Measurements from ENCODE around the gene ACACB.

Gene ACACB

GRCh38 chr12:109232731-109233130, 116.3 kb downstream of the ACACB start:
- DNase-seq (ENCODE audit: insufficient read length, low spot score) (no peak), FAIRE-seq (no peak)
- no peak for TF ChIP-seq CTCF (IDR thresholded peaks at IDR 0.05; ENCODE audit: insufficient read depth, missing control alignments)

- no peak for FAIRE-seq
- no peak for DNase-seq (ENCODE audit: insufficient read length, low spot score)
- TF ChIP-seq CTCF (IDR thresholded peaks at IDR 0.05; ENCODE audit: insufficient read depth, missing control alignments): no peak
These were observed 117.6 kb downstream of the ACACB start for GRCh38 chr12:109234012-109234411.

GRCh38 chr12:109236257-109236656, 119.9 kb downstream of the ACACB start:
- DNase-seq (ENCODE audit: insufficient read length, low spot score) (no peak), FAIRE-seq (no peak)
- no peak for TF ChIP-seq CTCF (IDR thresholded peaks at IDR 0.05; ENCODE audit: insufficient read depth, missing control alignments)

- DNase-seq (ENCODE audit: insufficient read length, low spot score): no peak
- no peak for FAIRE-seq
- no peak for TF ChIP-seq CTCF (IDR thresholded peaks at IDR 0.05; ENCODE audit: insufficient read depth, missing control alignments)
These were observed 122.8 kb downstream of the ACACB start for GRCh38 chr12:109239179-109239578.

- FAIRE-seq (no peak), DNase-seq (ENCODE audit: insufficient read length, low spot score) (no peak)
- TF ChIP-seq CTCF (IDR thresholded peaks at IDR 0.05; ENCODE audit: insufficient read depth, missing control alignments): no peak
These were observed 123.3 kb downstream of the ACACB start for GRCh38 chr12:109239691-109240090.

GRCh38 chr12:109240365-109240764, 124.0 kb downstream of the ACACB start:
- DNase-seq (ENCODE audit: insufficient read length, low spot score): no peak
- no peak for TF ChIP-seq CTCF (IDR thresholded peaks at IDR 0.05; ENCODE audit: insufficient read depth, missing control alignments)
- FAIRE-seq: no peak

- no peak for DNase-seq (ENCODE audit: insufficient read length, low spot score)
- FAIRE-seq: no peak
- no peak for TF ChIP-seq CTCF (IDR thresholded peaks at IDR 0.05; ENCODE audit: insufficient read depth, missing control alignments)
These were observed 125.5 kb downstream of the ACACB start for GRCh38 chr12:109241936-109242335.
